ENCODE results near the gene CUL4A.
"Not testable (repeated sequence)": the region's sequence is repeated elsewhere in the genome, so short reads cannot be mapped to it uniquely, and the experiment has no call there.

Gene CUL4A

DNA sequence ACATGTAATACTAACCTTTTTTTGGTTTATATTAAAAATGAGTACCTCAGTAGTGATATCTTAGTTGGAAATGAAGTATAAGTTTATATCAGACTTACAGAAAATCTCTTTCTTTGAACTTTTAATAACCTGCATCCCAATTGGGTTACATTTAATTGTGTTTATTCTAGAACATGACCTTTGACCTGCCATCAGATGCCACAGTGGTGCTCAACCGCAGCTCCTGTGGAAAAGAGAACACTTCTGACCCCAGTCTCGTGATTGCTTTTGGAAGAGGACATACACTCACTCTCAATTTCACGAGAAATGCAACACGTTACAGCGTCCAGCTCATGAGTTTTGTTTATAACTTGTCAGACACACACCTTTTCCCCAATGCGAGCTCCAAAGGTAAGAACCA lies 100.1 kb downstream of the CUL4A start:
- Histone ChIP-seq H2AFZ (ENCODE audit: low read length) (no peak overlapping the region), H3K4me3 (ENCODE audit: low read length) (no peak overlapping the region), H3K36me3 (replicated peaks; ENCODE audit: insufficient read depth, low read length) (no peaks in the 10 kb centered on the region), H3K27me3 (replicated peaks; ENCODE audit: insufficient read depth, low read length) (no peaks in the 10 kb centered on the region), H3F3A (ENCODE audit: insufficient read depth, low read length) (no peaks in the 10 kb centered on the region), H4K20me1 (ENCODE audit: insufficient read depth, low read length) (no peaks in the 10 kb centered on the region), H3K4me1 (ENCODE audit: low read length) (no peaks in the 10 kb centered on the region), H3K79me2 (ENCODE audit: low read length) (peaks cover 68% of the 10 kb centered on the region), H3K9me3 (replicated peaks; ENCODE audit: insufficient read depth, low read length) (no peaks in the 10 kb centered on the region), H3K9me2 (replicated peaks; ENCODE audit: insufficient read depth, low read length) (no peaks in the 10 kb centered on the region), H3K4me2 (ENCODE audit: low read depth, low read length) (no peak overlapping the region), H3K27ac (ENCODE audit: low read length) (no peak overlapping the region), H3K9ac (ENCODE audit: low read length) (no peak overlapping the region)
- no peak for DNase-seq
- TF ChIP-seq, protein P1, sequence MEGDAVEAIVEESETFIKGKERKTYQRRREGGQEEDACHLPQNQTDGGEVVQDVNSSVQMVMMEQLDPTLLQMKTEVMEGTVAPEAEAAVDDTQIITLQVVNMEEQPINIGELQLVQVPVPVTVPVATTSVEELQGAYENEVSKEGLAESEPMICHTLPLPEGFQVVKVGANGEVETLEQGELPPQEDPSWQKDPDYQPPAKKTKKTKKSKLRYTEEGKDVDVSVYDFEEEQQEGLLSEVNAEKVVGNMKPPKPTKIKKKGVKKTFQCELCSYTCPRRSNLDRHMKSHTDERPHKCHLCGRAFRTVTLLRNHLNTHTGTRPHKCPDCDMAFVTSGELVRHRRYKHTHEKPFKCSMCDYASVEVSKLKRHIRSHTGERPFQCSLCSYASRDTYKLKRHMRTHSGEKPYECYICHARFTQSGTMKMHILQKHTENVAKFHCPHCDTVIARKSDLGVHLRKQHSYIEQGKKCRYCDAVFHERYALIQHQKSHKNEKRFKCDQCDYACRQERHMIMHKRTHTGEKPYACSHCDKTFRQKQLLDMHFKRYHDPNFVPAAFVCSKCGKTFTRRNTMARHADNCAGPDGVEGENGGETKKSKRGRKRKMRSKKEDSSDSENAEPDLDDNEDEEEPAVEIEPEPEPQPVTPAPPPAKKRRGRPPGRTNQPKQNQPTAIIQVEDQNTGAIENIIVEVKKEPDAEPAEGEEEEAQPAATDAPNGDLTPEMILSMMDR (IDR thresholded peaks at IDR 0.05; ENCODE audit: low read length) = no peak

DNA sequence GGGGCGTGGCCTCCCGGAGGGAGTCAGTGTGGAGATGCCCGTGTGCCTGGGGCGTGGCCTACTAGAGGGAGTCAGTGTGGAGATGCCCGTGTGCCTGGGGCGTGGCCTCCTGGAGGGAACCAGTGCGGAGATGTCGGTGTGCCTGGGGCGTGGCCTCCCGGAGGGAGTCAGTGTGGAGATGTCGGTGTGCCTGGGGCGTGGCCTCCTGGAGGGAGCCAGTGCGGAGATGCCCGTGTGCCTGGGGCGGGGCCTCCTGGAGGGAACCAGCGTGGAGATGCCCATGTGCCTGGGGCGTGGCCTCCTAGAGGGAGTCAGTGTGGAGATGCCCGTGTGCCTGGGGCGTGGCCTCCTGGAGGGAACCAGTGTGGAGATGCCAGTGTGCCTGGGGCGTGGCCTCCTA lies 104.7 kb downstream of the CUL4A start:
- not testable (repeated sequence) for H3K9ac ChIP-seq (ENCODE audit: low read length); DNase-seq; H3F3A ChIP-seq (ENCODE audit: insufficient read depth, low read length); H3K9me2 ChIP-seq (replicated peaks; ENCODE audit: insufficient read depth, low read length); H4K20me1 ChIP-seq (ENCODE audit: insufficient read depth, low read length); H3K36me3 ChIP-seq (replicated peaks; ENCODE audit: insufficient read depth, low read length); H2AFZ ChIP-seq (ENCODE audit: low read length); H3K4me2 ChIP-seq (ENCODE audit: low read depth, low read length); H3K4me1 ChIP-seq (ENCODE audit: low read length); H3K4me3 ChIP-seq (ENCODE audit: low read length); H3K27me3 ChIP-seq (replicated peaks; ENCODE audit: insufficient read depth, low read length); H3K27ac ChIP-seq (ENCODE audit: low read length); H3K9me3 ChIP-seq (replicated peaks; ENCODE audit: insufficient read depth, low read length)
- peaks cover 28% of the 10 kb centered on the region for H3K79me2 ChIP-seq (ENCODE audit: low read length)

DNA sequence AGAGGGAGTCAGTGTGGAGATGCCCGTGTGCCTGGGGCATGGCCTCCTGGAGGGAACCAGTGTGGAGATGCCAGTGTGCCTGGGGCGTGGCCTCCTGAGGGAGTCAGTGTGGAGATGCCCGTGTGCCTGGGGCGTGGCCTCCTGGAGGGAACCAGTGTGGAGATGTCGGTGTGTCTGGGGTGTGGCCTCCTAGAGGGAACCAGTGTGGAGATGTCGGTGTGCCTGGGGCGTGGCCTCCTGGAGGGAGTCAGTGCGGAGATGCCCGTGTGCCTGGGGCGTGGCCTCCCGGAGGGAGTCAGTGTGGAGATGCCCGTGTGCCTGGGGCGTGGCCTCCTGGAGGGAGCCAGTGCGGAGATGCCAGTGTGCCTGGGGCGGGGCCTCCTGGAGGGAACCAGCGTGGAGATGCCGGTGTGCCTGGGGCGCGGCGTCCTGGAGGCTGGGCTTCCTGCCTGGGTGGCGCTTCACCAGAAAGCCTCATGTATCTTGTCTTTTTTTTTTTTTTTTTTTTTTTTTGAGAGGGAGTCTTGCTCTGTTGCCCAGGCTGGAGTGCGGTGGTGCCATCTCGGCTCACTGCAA lies 105.6 kb downstream of the CUL4A start:
- H3K4me3 ChIP-seq (ENCODE audit: low read length); H3K9me2 ChIP-seq (replicated peaks; ENCODE audit: insufficient read depth, low read length); H2AFZ ChIP-seq (ENCODE audit: low read length); H3F3A ChIP-seq (ENCODE audit: insufficient read depth, low read length); H3K27ac ChIP-seq (ENCODE audit: low read length); H3K9ac ChIP-seq (ENCODE audit: low read length); DNase-seq; H4K20me1 ChIP-seq (ENCODE audit: insufficient read depth, low read length); H3K9me3 ChIP-seq (replicated peaks; ENCODE audit: insufficient read depth, low read length); H3K4me1 ChIP-seq (ENCODE audit: low read length); H3K27me3 ChIP-seq (replicated peaks; ENCODE audit: insufficient read depth, low read length); H3K4me2 ChIP-seq (ENCODE audit: low read depth, low read length); H3K36me3 ChIP-seq (replicated peaks; ENCODE audit: insufficient read depth, low read length): not testable (repeated sequence)
- peaks cover 21% of the 10 kb centered on the region for H3K79me2 ChIP-seq (ENCODE audit: low read length)

DNA sequence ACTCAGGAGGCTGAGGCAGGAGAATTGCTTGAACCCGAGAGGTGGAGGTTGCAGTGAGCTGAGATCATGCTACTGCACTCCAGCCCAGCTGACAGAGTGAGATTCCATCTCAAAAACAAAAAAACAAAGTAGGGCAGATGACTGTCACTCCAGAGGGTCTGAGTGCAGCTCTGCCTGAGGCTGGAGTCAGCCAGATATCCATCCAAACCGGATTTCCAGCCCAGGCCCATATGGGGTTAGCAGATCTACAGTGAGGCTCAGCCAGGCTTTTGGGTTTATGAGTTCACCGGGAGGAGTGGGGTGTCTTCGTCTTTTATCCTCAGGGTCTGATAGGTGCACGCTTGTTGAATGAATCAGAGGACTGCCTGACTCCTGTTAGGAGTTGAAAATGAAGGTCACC lies 106.6 kb downstream of the CUL4A start:
- no peak overlapping the region for H3K9ac ChIP-seq (ENCODE audit: low read length)
- DNase-seq = no peak
- H3K36me3 ChIP-seq (replicated peaks; ENCODE audit: insufficient read depth, low read length) = no peaks in the 10 kb centered on the region
- H3K9me3 ChIP-seq (replicated peaks; ENCODE audit: insufficient read depth, low read length) = no peaks in the 10 kb centered on the region
- peaks cover 18% of the 10 kb centered on the region for H3K79me2 ChIP-seq (ENCODE audit: low read length)
- no peak overlapping the region for H3K27ac ChIP-seq (ENCODE audit: low read length)
- H3K4me3 ChIP-seq (ENCODE audit: low read length) = no peak overlapping the region
- TF ChIP-seq, protein P1 (IDR thresholded peaks at IDR 0.05; ENCODE audit: low read length) = no peak
- TF ChIP-seq EZH2 (optimal IDR thresholded peaks at IDR 0.05; ENCODE audit: low read depth, low read length) (no peak), EZH2phosphoT487 (IDR thresholded peaks at IDR 0.05; ENCODE audit: low read length) (no peak)
- no peaks in the 10 kb centered on the region for H4K20me1 ChIP-seq (ENCODE audit: insufficient read depth, low read length)
- no peaks in the 10 kb centered on the region for H3K4me1 ChIP-seq (ENCODE audit: low read length)
- H3K9me2 ChIP-seq (replicated peaks; ENCODE audit: insufficient read depth, low read length) = no peaks in the 10 kb centered on the region
- H2AFZ ChIP-seq (ENCODE audit: low read length) = no peak overlapping the region
- no peaks in the 10 kb centered on the region for H3K27me3 ChIP-seq (replicated peaks; ENCODE audit: insufficient read depth, low read length)
- H3K4me2 ChIP-seq (ENCODE audit: low read depth, low read length) = no peak overlapping the region
- no peaks in the 10 kb centered on the region for H3F3A ChIP-seq (ENCODE audit: insufficient read depth, low read length)

Measured in MM.1S (cell line).